Panc1 (cell line): ENCODE measurements around the gene PIGZ. TPM values are rescaled to one million over a fixed set of nuclear protein-coding genes. Genes with fewer than 3 reads are reported as not detected.

Experiments used
- ATAC-seq: fragments of 200-7000 bp; cut with Tn5 transposase; 2 replicates; pipeline ENCODE4 v1.9.1; 2020; ENCODE audit warnings: mild to moderate bottlenecking, moderate library complexity
- BruUV-seq: library from RNA; stranded (reverse); fragments of 400-500 nt; replicated peaks from 2 replicates; lab custom pipeline; 2021; lab: Mats Ljungman, UMichigan
- CTCF ChIA-PET: fragments of 300-600 bp; sonication (Branson Sonifier 250); formaldehyde crosslinking; loops from one replicate; lab custom pipeline; 2022; ENCODE audit warnings: antibody characterized with exemption; lab: Charles Lee
- POLR2A ChIA-PET: fragments of 300-600 bp; sonication (Branson Sonifier 250); formaldehyde crosslinking; loops from one replicate; lab custom pipeline; 2022; ENCODE audit warnings: antibody characterized with exemption; lab: Charles Lee
- DNase-seq: peaks from one replicate; pipeline ENCODE4 v3.0.0-alpha.2; 2010; ENCODE audit warnings: low read depth, low spot score
- H3K27ac ChIP-seq: 2 replicates; pipeline ENCODE4 v1.5.1; 2011; ENCODE audit warnings: mild to moderate bottlenecking, low read length, inconsistent platforms
- H3K27me3 ChIP-seq: fragments of 200-500 bp; sonication (Bioruptor generic); 2 replicates; pipeline ENCODE4 v1.6.0; 2014; ENCODE audit warnings: low read length, inconsistent platforms; ENCODE audit not compliant: control insufficient read depth, insufficient read depth
- H3K36me3 ChIP-seq: fragments of 200-500 bp; sonication (Bioruptor generic); 2 replicates; pipeline ENCODE4 v1.5.1; 2014; ENCODE audit warnings: inconsistent platforms, mild to moderate bottlenecking, low read length, moderate library complexity; ENCODE audit not compliant: control insufficient read depth, insufficient read depth
- H3K4me1 ChIP-seq: 2 replicates; pipeline ENCODE4 v1.5.1; 2011; ENCODE audit warnings: inconsistent platforms, mild to moderate bottlenecking, low read length, moderate library complexity; ENCODE audit not compliant: control insufficient read depth, insufficient read depth
- H3K4me3 ChIP-seq, 2 experiments: 2 replicates each; pipeline ENCODE4 v1.5.1; 2011 to 2012; ENCODE audit warnings: low read depth in 2 of 2, low read length in 2 of 2, mild to moderate bottlenecking in 2 of 2, inconsistent platforms in 1 of 2, moderate library complexity in 1 of 2
- H3K9me3 ChIP-seq: fragments of 200-500 bp; sonication (Bioruptor generic); 2 replicates; pipeline ENCODE4 v1.5.1; 2014; ENCODE audit warnings: low read depth, mild to moderate bottlenecking, inconsistent platforms, low read length, moderate library complexity; ENCODE audit not compliant: control insufficient read depth, insufficient read depth
- CTCF ChIP-seq: fragments of 450-650 bp; IDR thresholded peaks from 2 replicates; pipeline ENCODE4 v1.5.1; 2017; ENCODE audit warnings: mild to moderate bottlenecking
- POLR2AphosphoS5 ChIP-seq: IDR thresholded peaks from 2 replicates; pipeline ENCODE4 v1.6.1; 2012; ENCODE audit warnings: mild to moderate bottlenecking, low read depth, low read length, moderate library complexity
- REST ChIP-seq, 2 experiments: IDR thresholded peaks; 2 replicates each; pipeline ENCODE4 v1.6.1; 2011 to 2012; ENCODE audit warnings: low read depth in 2 of 2, control low read depth in 1 of 2, low read length in 1 of 2, mild to moderate bottlenecking in 1 of 2, moderate library complexity in 1 of 2; ENCODE audit not compliant: insufficient read depth in 1 of 2
- SIN3A ChIP-seq: IDR thresholded peaks from 2 replicates; pipeline ENCODE4 v1.6.1; 2012; ENCODE audit warnings: low read depth, mild to moderate bottlenecking, low read length, moderate library complexity, borderline replicate concordance; ENCODE audit not compliant: insufficient read depth
- TCF7L2 ChIP-seq: IDR thresholded peaks from 2 replicates; pipeline ENCODE4 v1.6.1; 2011; ENCODE audit warnings: mild to moderate bottlenecking, low read depth, low read length, inconsistent platforms
- in situ Hi-C: cut with HindIII; loops from 2 replicates; pipeline ENCODE4 v1.10.0; 2016; ENCODE audit warnings: low sequenced_read_pairs, low pct_unique_long_range_greater_than_20kb
- intact Hi-C: fragments of 100-400 bp; cut with micrococcal nuclease; formaldehyde crosslinking; loops from one replicate; pipeline ENCODE4 v1.10.0; 2022; ENCODE audit not compliant: unreplicated experiment
- total RNA-seq: library from RNA; stranded (reverse); gene quantifications from one replicate; pipeline ENCODE4 v1.2.1, GENCODE V29; 2021; ENCODE audit not compliant: unreplicated experiment

Gene PIGZ
- total RNA-seq, 1 experiment from 2014 or later, result 6.3 TPM

GRCh38 chr3:197000211-197000610 is 31.6 kb upstream of the PIGZ start:
- no peak overlapping the region for H3K4me3 ChIP-seq
- ChIA-PET CTCF (no interaction called here), POLR2A (no interaction called here)
- no peaks in the 10 kb centered on the region for H3K36me3 ChIP-seq
- intact Hi-C loops (no loop called here), in situ Hi-C loops (no loop called here)
- no peak for DNase-seq
- no peak for ATAC-seq
- no peak overlapping the region for H3K27ac ChIP-seq
- H3K27me3 ChIP-seq, result no peaks in the 10 kb centered on the region
- no TSS peak for BruUV-seq
- no peak for TF ChIP-seq POLR2AphosphoS5
- TF ChIP-seq SIN3A, result no peak
- TF ChIP-seq REST (IDR thresholded peaks at IDR 0.05; ENCODE audit: insufficient read depth in 1 of 2, low read depth in 2 of 2, low read length in 1 of 2), result no peak
- no peak for TF ChIP-seq TCF7L2
- no peak for TF ChIP-seq CTCF
- H3K4me1 ChIP-seq, result peaks cover 12% of the 10 kb centered on the region
- no peaks in the 10 kb centered on the region for H3K9me3 ChIP-seq

- POLR2A ChIA-PET, result no interaction called here
- intact Hi-C loops (no loop called here), in situ Hi-C loops (no loop called here)
- ATAC-seq, result no peak
- Histone ChIP-seq H3K36me3 (no peaks in the 10 kb centered on the region), H3K27me3 (no peaks in the 10 kb centered on the region), H3K4me3 (no peak overlapping the region), H3K4me1 (peaks cover 12% of the 10 kb centered on the region), H3K9me3 (no peaks in the 10 kb centered on the region), H3K27ac (no peak overlapping the region)
- TF ChIP-seq REST (IDR thresholded peaks at IDR 0.05; ENCODE audit: insufficient read depth in 1 of 2, low read depth in 2 of 2, low read length in 1 of 2), result no peak
- no peak for TF ChIP-seq SIN3A
- TF ChIP-seq CTCF, result no peak
- no peak for TF ChIP-seq TCF7L2
- no peak for TF ChIP-seq POLR2AphosphoS5
- CTCF ChIA-PET, result no interaction called here
- DNase-seq, result no peak
- BruUV-seq, result no TSS peak
These were observed 30.5 kb upstream of the PIGZ start for GRCh38 chr3:196998966-196999760.
